ENCODE results near the gene NPR2.
A peak's percentile ranks its signal among the peaks of the same experiment; 100 is the strongest.

The NPR2 gene

DNA sequence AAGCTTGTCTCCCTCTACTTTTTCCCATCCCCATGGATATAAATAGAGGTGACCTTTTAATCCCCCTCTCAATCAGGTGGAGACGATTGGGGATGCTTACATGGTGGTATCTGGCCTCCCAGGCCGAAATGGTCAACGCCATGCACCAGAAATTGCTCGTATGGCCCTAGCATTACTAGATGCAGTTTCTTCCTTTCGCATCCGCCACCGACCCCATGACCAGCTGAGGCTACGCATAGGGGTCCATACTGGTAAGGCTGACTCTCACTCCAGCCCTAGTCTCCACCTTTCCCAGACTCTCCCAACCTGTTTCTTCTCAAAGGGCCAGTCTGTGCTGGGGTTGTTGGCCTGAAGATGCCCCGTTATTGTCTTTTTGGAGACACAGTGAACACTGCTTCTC lies 17.0 kb downstream of the NPR2 start:
- Histone ChIP-seq H3K4me1 (ENCODE audit: insufficient read depth, low read length) (peaks cover 21% of the 10 kb centered on the region), H3K36me3 (ENCODE audit: insufficient read depth, low read length) (peaks cover 50% of the 10 kb centered on the region), H3K27me3 (ENCODE audit: control insufficient read depth in 1 of 2, insufficient read depth in 2 of 2, low read length in 2 of 2) (no peaks in the 10 kb centered on the region), H3K27ac (ENCODE audit: low read depth, low read length) (no peak overlapping the region), H3K4me3 (ENCODE audit: low read depth in 1 of 2, low read length in 2 of 2) (no peak overlapping the region), H3K9ac (ENCODE audit: low read length) (no peak overlapping the region), H3K9me3 (ENCODE audit: low read length) (no peaks in the 10 kb centered on the region)

DNA sequence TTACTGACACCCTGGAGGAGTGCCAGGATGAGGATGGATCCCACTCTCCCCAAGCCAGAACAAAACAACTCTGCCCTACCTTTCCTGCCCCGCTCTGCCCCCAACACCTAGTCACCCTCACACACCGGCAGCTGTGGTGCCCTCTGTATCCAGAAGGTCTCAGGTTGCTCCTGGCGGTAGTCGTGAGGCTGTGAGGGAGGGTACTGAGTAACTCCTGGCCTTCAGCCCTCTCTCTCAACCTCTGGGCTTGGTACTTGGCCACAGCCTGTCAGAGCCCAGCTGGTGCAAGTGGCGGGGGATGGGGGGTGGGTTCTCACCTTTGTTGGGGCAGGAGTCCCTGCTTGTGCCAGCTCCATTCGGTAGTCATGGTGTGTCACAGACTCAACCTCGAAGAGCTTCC lies 18.7 kb downstream of the NPR2 start:
- Histone ChIP-seq H3K27me3 (ENCODE audit: control insufficient read depth in 1 of 2, insufficient read depth in 2 of 2, low read length in 2 of 2) (no peaks in the 10 kb centered on the region), H3K27ac (ENCODE audit: low read depth, low read length) (no peak overlapping the region), H3K36me3 (ENCODE audit: insufficient read depth, low read length) (peaks cover 48% of the 10 kb centered on the region), H3K9me3 (ENCODE audit: low read length) (no peaks in the 10 kb centered on the region), H3K9ac (ENCODE audit: low read length) (no peak overlapping the region), H3K4me3 (ENCODE audit: low read depth in 1 of 2, low read length in 2 of 2) (no peak overlapping the region), H3K4me1 (ENCODE audit: insufficient read depth, low read length) (peaks cover 30% of the 10 kb centered on the region)

DNA sequence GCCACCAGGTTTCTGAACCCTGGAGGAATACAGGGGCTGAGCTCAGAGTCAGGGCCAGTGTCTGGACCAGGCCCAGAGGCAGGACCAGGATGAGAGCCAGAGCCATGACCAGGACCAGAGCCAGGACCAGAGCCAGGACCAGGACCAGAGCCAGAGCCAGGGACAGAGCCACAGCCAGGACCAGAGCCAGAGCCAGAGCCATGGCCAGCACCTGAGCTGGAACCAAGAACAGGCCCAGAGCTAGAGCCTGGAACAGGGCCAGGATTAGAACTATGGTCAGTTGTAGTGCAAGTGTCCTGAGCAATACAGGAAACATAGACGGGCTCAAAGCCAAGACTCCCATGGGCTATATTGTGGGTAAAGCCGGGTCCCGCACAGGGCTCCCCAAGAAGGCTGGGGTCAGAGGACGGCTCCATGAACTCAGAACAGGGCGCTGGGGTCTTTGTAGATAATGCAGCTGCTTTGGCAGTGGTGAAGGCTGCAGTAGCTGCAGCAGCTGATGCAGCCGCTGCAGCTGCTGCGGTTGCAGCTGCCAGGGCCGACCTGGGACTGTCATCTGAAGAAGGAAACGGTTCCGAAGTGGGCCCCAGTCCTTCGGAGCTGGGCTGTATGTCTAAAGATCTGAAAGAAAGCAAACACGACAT lies 20.1 kb downstream of the NPR2 start:
- Histone ChIP-seq H3K36me3 (ENCODE audit: insufficient read depth, low read length) (peaks cover 34% of the 10 kb centered on the region), H3K9ac (ENCODE audit: low read length) (no peak overlapping the region), H3K27me3 (ENCODE audit: control insufficient read depth in 1 of 2, insufficient read depth in 2 of 2, low read length in 2 of 2) (no peaks in the 10 kb centered on the region), H3K4me1 (ENCODE audit: insufficient read depth, low read length) (peaks cover 30% of the 10 kb centered on the region), H3K27ac (ENCODE audit: low read depth, low read length) (peak overlapping the region; percentile 28), H3K9me3 (ENCODE audit: low read length) (no peaks in the 10 kb centered on the region), H3K4me3 (ENCODE audit: low read depth in 1 of 2, low read length in 2 of 2) (peak overlapping the region; percentile 10 to 81)

DNA sequence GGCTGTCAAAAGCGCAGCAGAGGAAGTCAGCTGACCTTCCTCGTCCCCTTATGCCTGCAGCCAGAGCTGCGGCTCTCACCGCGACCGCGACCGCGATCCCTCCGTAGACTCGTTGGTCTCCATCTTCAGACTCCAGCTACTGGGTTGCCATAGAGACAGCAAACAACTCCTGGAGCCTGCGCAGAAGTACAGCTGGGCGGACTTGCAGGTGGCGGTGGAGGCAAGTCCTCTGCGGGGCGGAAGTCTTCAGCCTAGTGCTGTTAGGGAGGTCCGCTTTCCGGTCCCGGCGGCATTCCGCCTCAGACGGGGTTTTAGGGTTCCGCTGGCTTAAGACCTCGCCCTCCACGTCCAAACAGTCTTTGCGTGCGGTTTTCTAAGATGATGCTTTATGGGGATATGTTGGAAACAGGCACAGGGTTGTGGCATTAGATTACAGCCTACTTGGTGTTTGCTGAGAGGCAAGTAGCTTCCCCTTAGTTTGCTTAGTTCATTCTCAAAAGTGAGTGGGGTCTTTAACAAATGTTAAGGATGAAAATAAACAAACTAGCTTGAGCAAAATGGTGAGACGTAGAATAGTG lies 20.7 kb downstream of the NPR2 start, which contains the start of gene SPAG8:
TSS of gene SPAG8 (minus strand) at position 238 of the 578 bp plus-strand sequence. CDS start at position 123, 115 bp downstream.
- Histone ChIP-seq H3K4me1 (ENCODE audit: insufficient read depth, low read length) (peaks cover 30% of the 10 kb centered on the region), H3K9me3 (ENCODE audit: low read length) (no peaks in the 10 kb centered on the region), H3K9ac (ENCODE audit: low read length) (peak within 1 kb of the TSS; percentile 55), H3K4me3 (ENCODE audit: low read depth in 1 of 2, low read length in 2 of 2) (peak within 1 kb of the TSS; percentile 10 to 81), H3K36me3 (ENCODE audit: insufficient read depth, low read length) (peaks cover 30% of the 10 kb centered on the region), H3K27me3 (ENCODE audit: control insufficient read depth in 1 of 2, insufficient read depth in 2 of 2, low read length in 2 of 2) (no peaks in the 10 kb centered on the region), H3K27ac (ENCODE audit: low read depth, low read length) (peak within 1 kb of the TSS; percentile 28)

DNA sequence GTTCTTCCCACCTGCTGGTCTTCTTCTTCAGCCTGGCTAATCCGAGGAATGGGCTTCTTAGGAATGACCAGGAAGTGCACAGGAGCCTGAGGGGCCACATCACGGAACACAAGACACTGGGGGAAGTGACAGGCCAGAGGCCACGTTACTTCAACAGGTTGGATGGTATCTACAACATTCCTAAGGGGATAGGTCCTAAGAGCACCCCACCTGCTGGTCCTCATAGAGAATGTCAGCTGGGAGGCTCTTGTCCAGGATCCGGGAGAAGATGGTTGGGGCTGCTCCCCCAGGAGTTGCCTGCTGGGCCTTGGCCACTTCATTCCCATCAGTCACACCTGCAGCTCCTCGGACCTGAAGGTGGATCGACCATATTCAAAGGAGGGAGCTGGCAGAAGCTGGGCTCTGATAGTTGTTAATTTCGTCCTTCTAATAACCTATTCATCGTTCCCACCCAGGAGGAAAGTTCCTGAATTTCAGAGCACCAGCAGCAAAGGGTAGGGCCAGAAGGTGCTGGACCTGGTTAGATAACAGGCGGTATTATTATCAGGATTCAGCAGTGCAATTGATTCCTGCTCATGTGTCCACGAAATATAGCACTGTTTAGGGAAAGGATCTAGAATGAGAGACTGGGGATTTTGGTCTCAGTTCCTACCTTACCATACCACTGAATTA lies 22.2 kb downstream of the NPR2 start:
- Histone ChIP-seq H3K36me3 (ENCODE audit: insufficient read depth, low read length) (peaks cover 16% of the 10 kb centered on the region), H3K4me1 (ENCODE audit: insufficient read depth, low read length) (peaks cover 30% of the 10 kb centered on the region), H3K27ac (ENCODE audit: low read depth, low read length) (peak overlapping the region; percentile 93), H3K27me3 (ENCODE audit: control insufficient read depth in 1 of 2, insufficient read depth in 2 of 2, low read length in 2 of 2) (no peaks in the 10 kb centered on the region), H3K9ac (ENCODE audit: low read length) (peak overlapping the region; percentile 57), H3K9me3 (ENCODE audit: low read length) (no peaks in the 10 kb centered on the region), H3K4me3 (ENCODE audit: low read depth in 1 of 2, low read length in 2 of 2) (peak overlapping the region in 1 of 2 donors; percentile 19)

DNA sequence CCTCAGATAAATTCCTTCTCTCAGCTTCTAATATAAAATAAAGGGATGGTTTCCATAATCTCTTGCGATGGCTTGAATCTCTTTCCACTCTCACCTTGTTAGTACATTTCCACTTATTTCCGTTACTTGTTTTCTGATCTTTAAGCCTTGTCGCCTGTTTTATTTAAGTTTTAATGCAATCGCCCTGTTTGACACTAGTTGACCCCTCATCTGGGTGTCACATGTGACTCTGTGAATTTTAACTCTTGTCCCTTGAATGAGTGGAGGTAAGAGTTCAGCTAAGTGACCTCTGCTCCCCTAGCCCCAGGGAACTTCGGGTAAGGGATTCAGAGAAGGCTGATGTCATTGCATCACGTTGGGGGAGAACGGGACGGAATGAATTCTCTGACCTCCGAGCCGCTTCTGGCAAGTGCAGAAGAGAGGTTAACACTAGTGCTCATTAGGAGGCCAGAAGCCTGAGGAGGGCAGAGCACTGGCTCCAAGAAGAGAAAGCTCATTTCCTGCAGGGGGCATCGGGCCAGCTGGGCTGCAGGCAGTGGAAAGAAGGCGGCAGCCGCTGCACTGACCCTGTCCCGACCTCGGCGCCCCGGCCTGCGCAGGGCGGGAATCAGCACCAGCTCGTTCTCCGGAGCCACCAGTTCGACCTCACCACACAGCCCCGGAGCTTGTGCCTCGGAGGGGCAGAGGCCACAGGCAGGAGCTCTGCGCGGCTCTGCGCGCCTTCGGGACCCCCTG lies 22.9 kb downstream of the NPR2 start:
- Histone ChIP-seq H3K9me3 (ENCODE audit: low read length) (no peaks in the 10 kb centered on the region), H3K4me3 (ENCODE audit: low read depth in 1 of 2, low read length in 2 of 2) (peak overlapping the region; percentile 76 to 82), H3K27me3 (ENCODE audit: control insufficient read depth in 1 of 2, insufficient read depth in 2 of 2, low read length in 2 of 2) (no peaks in the 10 kb centered on the region), H3K9ac (ENCODE audit: low read length) (peak overlapping the region; percentile 57), H3K4me1 (ENCODE audit: insufficient read depth, low read length) (peaks cover 30% of the 10 kb centered on the region), H3K36me3 (ENCODE audit: insufficient read depth, low read length) (peaks cover 9% of the 10 kb centered on the region), H3K27ac (ENCODE audit: low read depth, low read length) (peak overlapping the region; percentile 93)

DNA sequence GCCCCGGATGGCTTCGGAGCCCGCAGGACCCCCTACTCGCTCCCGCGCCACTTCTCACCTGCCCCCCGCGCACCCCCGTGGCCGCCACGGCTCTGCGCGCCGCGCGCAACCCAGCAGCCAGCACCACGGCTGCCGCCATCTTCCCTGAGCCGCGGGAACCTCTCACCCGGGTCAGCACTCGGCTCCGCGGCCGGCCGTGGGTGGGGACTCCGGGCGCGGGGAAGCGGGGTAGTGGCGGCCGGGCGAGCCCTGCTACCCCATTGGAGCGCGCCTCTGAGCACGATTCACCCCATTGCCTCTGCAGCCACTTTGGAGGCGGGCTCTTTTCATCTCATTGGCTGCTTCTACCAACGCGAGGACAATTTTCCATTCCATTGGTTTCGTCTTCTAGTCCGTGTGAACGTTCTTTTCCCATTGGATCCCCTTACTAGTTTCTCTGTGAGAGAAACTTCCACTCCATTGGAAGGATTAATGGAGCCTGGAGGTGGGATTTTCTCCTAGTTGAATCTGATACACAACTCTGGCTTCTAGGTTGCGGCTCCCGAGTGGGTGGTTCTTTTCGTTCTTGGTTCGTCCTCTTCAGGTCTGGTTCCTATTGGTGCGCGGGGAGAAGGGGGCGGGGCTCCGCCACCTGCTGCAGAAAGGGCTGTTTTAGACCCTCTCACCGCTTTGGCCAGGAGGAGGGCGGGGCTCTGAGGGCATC lies 23.6 kb downstream of the NPR2 start, which contains the start of gene HINT2:
TSS of gene HINT2 (minus strand) at position 202 of the 703 bp plus-strand sequence. CDS start at position 139, 63 bp downstream.
- H3K27ac ChIP-seq (ENCODE audit: low read depth, low read length): peak within 1 kb of the TSS; percentile 93

DNA sequence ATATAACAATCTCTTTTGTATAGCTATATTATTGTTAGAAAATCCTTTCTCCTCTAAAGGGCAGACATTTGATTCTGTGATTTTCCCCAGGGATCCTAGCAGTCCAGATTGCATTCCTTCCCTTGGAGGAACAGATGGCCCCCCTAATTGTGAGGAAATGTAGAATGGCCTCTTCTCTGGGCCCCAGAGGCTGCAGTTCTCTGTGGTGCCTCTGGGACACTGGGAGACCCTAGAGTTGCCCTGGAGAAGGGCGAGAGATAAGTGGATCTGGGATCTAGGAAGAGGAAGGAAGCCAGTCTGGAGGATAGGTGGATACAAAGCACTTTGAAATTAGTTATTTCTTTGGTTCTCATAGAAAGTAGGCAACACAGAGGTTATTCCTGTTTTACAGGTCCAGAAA lies 25.3 kb downstream of the NPR2 start:
- H3K9me3 ChIP-seq (ENCODE audit: low read length): no peaks in the 10 kb centered on the region
- no peak overlapping the region for H3K27ac ChIP-seq (ENCODE audit: low read depth, low read length)

More for the DNA sequence above, 23.6 kb downstream of the NPR2 start, which contains the start of gene HINT2:
- Histone ChIP-seq H3K9me3 (ENCODE audit: low read length) (no peaks in the 10 kb centered on the region), H3K9ac (ENCODE audit: low read length) (peak within 1 kb of the TSS; percentile 57), H3K4me1 (ENCODE audit: insufficient read depth, low read length) (peaks cover 30% of the 10 kb centered on the region), H3K27me3 (ENCODE audit: control insufficient read depth in 1 of 2, insufficient read depth in 2 of 2, low read length in 2 of 2) (no peaks in the 10 kb centered on the region), H3K36me3 (ENCODE audit: insufficient read depth, low read length) (peaks cover 3% of the 10 kb centered on the region), H3K4me3 (ENCODE audit: low read depth in 1 of 2, low read length in 2 of 2) (peak within 1 kb of the TSS; percentile 82 to 84)

DNA sequence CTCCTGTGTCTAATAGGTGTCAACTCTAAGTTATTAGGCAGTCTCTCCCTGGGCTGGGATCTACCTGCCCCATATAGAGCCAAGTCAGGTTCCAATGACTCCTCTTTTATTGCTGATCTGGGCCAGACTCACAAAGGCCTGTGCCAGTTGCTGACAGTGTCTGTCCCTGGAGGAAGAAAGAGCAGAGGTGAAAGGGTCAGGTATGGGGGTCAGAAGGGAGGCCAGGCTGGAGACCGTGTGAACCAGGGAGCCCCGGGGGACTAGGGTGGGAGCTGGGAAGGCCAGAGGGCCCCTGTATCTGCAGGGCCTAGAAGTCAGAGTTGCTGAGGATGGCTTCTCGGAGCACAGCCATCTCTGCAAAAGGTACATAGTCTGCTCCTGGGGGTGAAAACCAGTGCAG lies 26.9 kb downstream of the NPR2 start:
- H3K27ac ChIP-seq (ENCODE audit: low read depth, low read length): no peak overlapping the region
- H3K4me3 ChIP-seq (ENCODE audit: low read depth in 1 of 2, low read length in 2 of 2): no peak overlapping the region

More for the DNA sequence above, 25.3 kb downstream of the NPR2 start:
- Histone ChIP-seq H3K9ac (ENCODE audit: low read length) (no peak overlapping the region), H3K4me1 (ENCODE audit: insufficient read depth, low read length) (peaks cover 21% of the 10 kb centered on the region), H3K27me3 (ENCODE audit: control insufficient read depth in 1 of 2, insufficient read depth in 2 of 2, low read length in 2 of 2) (no peaks in the 10 kb centered on the region), H3K36me3 (ENCODE audit: insufficient read depth, low read length) (no peaks in the 10 kb centered on the region), H3K4me3 (ENCODE audit: low read depth in 1 of 2, low read length in 2 of 2) (no peak overlapping the region)

DNA sequence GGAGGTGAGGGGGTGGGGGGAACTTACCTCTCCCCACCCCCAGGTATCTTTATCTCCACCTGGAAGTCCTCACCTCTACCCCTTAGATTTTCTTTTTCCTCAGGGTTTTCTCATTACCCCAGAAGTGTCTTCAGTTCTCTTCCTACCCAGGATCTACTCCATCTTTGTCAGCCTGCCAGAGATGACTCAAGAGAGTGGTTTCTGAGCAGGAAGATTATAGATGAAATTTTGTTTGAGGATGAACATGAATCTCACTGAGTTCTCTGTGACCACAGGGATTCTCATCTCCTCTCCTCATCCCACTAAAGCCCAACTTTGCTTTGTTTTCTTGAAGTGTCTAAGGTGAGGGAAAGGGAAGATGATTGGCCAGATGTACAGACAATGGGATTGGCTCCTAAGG lies 28.7 kb downstream of the NPR2 start:
- Histone ChIP-seq H3K9me3 (ENCODE audit: low read length) (no peaks in the 10 kb centered on the region), H3K27me3 (ENCODE audit: control insufficient read depth in 1 of 2, insufficient read depth in 2 of 2, low read length in 2 of 2) (no peaks in the 10 kb centered on the region), H3K4me3 (ENCODE audit: low read depth in 1 of 2, low read length in 2 of 2) (no peak overlapping the region), H3K9ac (ENCODE audit: low read length) (no peak overlapping the region), H3K36me3 (ENCODE audit: insufficient read depth, low read length) (no peaks in the 10 kb centered on the region), H3K4me1 (ENCODE audit: insufficient read depth, low read length) (no peaks in the 10 kb centered on the region), H3K27ac (ENCODE audit: low read depth, low read length) (no peak overlapping the region)

More for the DNA sequence above, 26.9 kb downstream of the NPR2 start:
- Histone ChIP-seq H3K4me1 (ENCODE audit: insufficient read depth, low read length) (peaks cover 10% of the 10 kb centered on the region), H3K9ac (ENCODE audit: low read length) (no peak overlapping the region), H3K36me3 (ENCODE audit: insufficient read depth, low read length) (no peaks in the 10 kb centered on the region), H3K9me3 (ENCODE audit: low read length) (no peaks in the 10 kb centered on the region), H3K27me3 (ENCODE audit: control insufficient read depth in 1 of 2, insufficient read depth in 2 of 2, low read length in 2 of 2) (no peaks in the 10 kb centered on the region)

Data from muscle layer of colon (tissue), 2 donors.